Rectal smooth muscle tissue (tissue), 1 donor: ENCODE data around the gene PPP1R15B.

Experiments used
- H3K27ac ChIP-seq: one replicate; pipeline ENCODE4 v1.7.0; 2013; ENCODE audit warnings: low read depth, low read length, inconsistent platforms
- H3K27me3 ChIP-seq: one replicate; pipeline ENCODE4 v1.7.0; 2013; ENCODE audit warnings: low read length; ENCODE audit not compliant: control insufficient read depth, insufficient read depth
- H3K36me3 ChIP-seq: one replicate; pipeline ENCODE4 v1.7.0; 2013; ENCODE audit warnings: low read length; ENCODE audit not compliant: control insufficient read depth, insufficient read depth
- H3K4me1 ChIP-seq: one replicate; pipeline ENCODE4 v1.7.0; 2013; ENCODE audit warnings: low read length; ENCODE audit not compliant: control insufficient read depth, insufficient read depth
- H3K4me3 ChIP-seq: one replicate; pipeline ENCODE4 v1.7.0; 2013; ENCODE audit warnings: low read length
- H3K9ac ChIP-seq: one replicate; pipeline ENCODE4 v1.7.0; 2013; ENCODE audit warnings: low read length

PPP1R15B gene

DNA sequence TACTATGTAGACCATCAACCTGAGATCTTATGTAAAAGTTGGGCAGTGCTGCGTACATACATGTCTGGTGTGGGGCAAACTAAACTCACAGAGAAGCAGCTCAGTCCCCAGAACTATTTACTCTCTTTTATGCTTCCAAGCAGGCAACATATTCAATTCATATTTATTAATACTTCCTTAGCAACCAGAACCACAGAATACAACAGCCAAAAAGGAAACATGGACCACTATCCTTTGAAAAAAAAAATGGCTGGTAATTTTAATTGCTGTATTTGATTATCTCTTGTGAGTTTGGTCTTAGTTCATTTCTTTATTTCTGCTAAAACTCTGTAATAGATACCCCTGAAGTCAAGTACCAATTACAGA, 1.5 kb upstream of the PPP1R15B start:
- Histone ChIP-seq H3K27ac (peak overlapping the region; percentile 52), H3K9ac (no peak overlapping the region), H3K27me3 (no peaks in the 10 kb centered on the region), H3K4me3 (no peak overlapping the region), H3K4me1 (peaks cover 8% of the 10 kb centered on the region), H3K36me3 (peaks cover 3% of the 10 kb centered on the region)

- H3K27me3 ChIP-seq = no peaks in the 10 kb centered on the region
- H3K36me3 ChIP-seq = peaks cover 5% of the 10 kb centered on the region
- H3K4me3 ChIP-seq = peak overlapping the region; percentile 100
- H3K9ac ChIP-seq = peak overlapping the region; percentile 100
- H3K4me1 ChIP-seq = peaks cover 5% of the 10 kb centered on the region
- H3K27ac ChIP-seq = peak overlapping the region; percentile 100
These were observed 748 bp downstream of the PPP1R15B start for GRCh38 chr1:204410688-204411450.

DNA sequence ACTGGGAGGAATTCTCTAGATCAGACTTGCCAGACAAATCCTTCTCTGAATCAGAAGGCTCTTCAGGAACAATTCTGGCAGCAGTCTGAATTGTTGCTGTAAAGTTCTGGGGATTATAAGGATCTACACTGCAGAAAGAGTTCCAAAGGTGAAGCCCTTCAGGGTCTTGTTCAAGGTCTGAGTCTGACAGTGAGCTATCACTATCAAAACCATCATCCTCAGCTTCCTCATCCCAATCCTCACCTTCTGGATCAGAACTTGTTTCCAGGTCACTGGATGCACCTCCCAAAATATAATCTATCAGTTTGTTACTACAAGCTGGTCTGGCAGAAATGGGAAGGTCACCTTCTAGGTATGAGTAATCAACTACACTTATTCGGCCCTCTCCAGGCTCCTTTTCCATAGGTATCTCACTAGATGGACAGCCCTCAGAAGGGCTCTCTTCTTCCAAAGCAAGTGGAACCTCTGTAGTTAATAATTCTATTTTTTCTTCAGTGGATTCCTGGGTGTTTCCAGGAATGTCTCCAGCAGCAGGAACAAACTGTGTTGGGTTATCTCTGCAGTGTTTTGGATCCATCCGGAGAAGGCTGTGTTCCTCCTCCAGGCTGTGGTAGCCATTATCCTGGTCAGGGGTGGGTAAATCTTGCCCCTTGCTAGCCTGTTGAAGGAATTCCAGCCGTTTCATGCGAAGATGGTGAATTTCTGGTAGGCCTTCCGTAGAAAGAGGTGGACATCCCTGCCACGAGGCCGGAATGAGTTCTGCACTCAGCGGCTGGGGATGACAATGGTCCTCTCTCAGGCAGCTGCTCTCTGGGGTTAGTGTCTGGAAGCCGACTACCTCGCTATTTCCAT, 1.6 kb downstream of the PPP1R15B start:
- no peaks in the 10 kb centered on the region for H3K27me3 ChIP-seq
- H3K27ac ChIP-seq = peak overlapping the region; percentile 100
- peaks cover 7% of the 10 kb centered on the region for H3K4me1 ChIP-seq
- H3K9ac ChIP-seq = peak overlapping the region; percentile 100
- H3K4me3 ChIP-seq = peak overlapping the region; percentile 100
- peaks cover 9% of the 10 kb centered on the region for H3K36me3 ChIP-seq

GRCh38 chr1:204409123-204409522, 2.5 kb downstream of the PPP1R15B start:
- Histone ChIP-seq H3K36me3 (peaks cover 12% of the 10 kb centered on the region), H3K4me3 (peak overlapping the region; percentile 100), H3K4me1 (peaks cover 9% of the 10 kb centered on the region), H3K27me3 (no peaks in the 10 kb centered on the region), H3K27ac (peak overlapping the region; percentile 100), H3K9ac (peak overlapping the region; percentile 100)

DNA sequence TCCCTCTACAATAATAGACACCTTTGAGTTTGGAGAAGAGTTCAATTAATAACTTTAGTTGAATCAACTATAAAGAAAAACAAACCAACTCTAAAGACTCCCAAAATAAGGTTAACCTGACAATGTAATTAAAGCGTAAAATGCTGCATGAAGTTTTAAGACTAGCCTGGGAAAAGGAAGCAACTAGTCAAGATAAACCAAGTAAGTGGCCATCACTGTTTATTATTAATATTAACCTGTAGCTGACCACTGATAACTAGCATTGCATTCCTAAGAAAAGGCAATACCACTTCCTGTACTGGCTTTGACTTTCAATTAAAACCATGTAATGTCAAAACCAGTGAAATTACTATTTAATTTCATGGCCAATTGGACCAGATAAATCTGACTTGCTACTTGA, 3.0 kb downstream of the PPP1R15B start:
- H3K4me1 ChIP-seq = peaks cover 9% of the 10 kb centered on the region
- no peak overlapping the region for H3K9ac ChIP-seq
- H3K4me3 ChIP-seq = peak overlapping the region; percentile 100
- H3K27me3 ChIP-seq = no peaks in the 10 kb centered on the region
- peak overlapping the region; percentile 54 for H3K27ac ChIP-seq
- H3K36me3 ChIP-seq = peaks cover 15% of the 10 kb centered on the region

DNA sequence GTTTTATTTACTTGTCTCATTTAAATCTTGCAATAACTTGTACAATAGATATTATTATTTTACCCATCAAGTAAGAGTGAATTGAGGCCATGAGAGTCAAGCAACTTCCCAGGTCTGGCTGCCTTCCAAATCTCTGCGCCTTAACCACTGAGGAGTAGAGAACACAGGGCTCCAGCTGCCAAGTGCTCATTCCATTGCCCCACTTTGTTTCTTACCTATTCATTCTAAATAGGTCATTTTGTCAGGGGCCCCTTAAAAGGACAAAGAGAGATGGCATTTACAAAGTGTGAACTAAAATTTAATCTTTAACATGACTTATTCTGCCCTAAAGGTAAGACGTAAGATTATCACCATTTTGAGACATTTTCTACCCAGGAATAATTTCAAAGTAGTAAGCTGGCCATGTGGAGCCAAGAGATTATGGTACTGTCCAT, 3.5 kb downstream of the PPP1R15B start:
- Histone ChIP-seq H3K4me1 (peaks cover 9% of the 10 kb centered on the region), H3K9ac (no peak overlapping the region), H3K27me3 (no peaks in the 10 kb centered on the region), H3K4me3 (peak overlapping the region; percentile 100), H3K27ac (peak overlapping the region; percentile 54), H3K36me3 (peaks cover 15% of the 10 kb centered on the region)

DNA sequence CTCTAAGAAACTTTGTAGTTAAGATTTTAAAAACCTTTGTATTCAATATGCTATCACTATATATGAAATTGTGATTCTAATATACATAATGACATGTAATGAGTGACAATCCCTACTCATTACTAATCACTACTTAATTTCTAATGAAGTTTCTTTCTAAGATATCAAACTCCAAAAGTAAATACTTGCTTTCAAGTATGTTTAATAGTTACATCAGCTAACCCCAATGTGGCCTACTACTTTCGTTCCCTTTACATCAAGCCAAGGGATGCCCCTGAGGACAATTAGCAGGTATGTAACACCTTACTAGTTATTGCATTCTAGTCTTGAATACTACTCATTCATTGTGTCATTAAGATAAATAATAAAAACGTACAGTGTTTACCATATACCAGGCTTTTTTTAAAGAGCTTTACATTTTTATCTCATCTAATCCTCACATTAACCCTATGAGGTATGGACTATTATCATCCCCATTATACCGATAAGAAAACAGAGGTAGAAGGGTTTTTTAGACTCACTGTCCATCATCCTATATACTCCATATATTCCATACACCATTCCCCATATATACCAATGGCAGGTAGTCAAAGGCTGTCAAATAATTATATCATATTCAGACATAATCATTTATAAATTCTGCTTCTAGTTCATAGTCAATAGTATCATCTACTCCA, 4.2 kb downstream of the PPP1R15B start:
- Histone ChIP-seq H3K4me3 (peak overlapping the region; percentile 100), H3K4me1 (peaks cover 9% of the 10 kb centered on the region), H3K36me3 (peaks cover 15% of the 10 kb centered on the region), H3K27me3 (no peaks in the 10 kb centered on the region), H3K9ac (no peak overlapping the region), H3K27ac (no peak overlapping the region)

- H3K9ac ChIP-seq = no peak overlapping the region
- peaks cover 15% of the 10 kb centered on the region for H3K36me3 ChIP-seq
- peaks cover 9% of the 10 kb centered on the region for H3K4me1 ChIP-seq
- H3K4me3 ChIP-seq = no peak overlapping the region
- no peaks in the 10 kb centered on the region for H3K27me3 ChIP-seq
- peak overlapping the region; percentile 25 for H3K27ac ChIP-seq
These were observed 5.0 kb downstream of the PPP1R15B start for GRCh38 chr1:204406621-204407020.

GRCh38 chr1:204405988-204406387, 5.6 kb downstream of the PPP1R15B start:
- H3K4me1 ChIP-seq = peaks cover 9% of the 10 kb centered on the region

DNA sequence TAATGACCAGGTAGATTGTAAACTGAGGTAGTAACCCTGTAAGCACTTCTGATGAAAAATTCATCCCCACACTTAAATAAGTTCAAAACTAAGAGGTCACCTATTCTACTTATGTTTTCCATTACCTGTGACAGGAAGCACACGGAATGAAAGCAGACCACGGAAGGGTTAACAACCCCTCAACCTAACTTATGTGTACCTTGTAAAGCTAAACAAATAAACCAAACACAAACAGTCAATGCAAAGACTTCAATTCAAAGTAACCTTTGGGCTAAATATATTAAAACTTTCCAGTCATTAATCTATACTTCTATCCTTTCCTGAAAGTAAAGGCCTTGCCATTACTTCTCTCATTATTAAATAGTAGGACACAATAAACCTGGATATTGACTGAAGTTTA, 7.0 kb downstream of the PPP1R15B start:
- Histone ChIP-seq H3K27ac (no peak overlapping the region), H3K9ac (no peak overlapping the region), H3K4me3 (no peak overlapping the region), H3K36me3 (peaks cover 12% of the 10 kb centered on the region), H3K4me1 (peaks cover 7% of the 10 kb centered on the region), H3K27me3 (no peaks in the 10 kb centered on the region)

More at GRCh38 chr1:204405988-204406387, 5.6 kb downstream of the PPP1R15B start:
- Histone ChIP-seq H3K4me3 (no peak overlapping the region), H3K27me3 (no peaks in the 10 kb centered on the region), H3K27ac (peak overlapping the region; percentile 25), H3K36me3 (peaks cover 15% of the 10 kb centered on the region), H3K9ac (no peak overlapping the region)

DNA sequence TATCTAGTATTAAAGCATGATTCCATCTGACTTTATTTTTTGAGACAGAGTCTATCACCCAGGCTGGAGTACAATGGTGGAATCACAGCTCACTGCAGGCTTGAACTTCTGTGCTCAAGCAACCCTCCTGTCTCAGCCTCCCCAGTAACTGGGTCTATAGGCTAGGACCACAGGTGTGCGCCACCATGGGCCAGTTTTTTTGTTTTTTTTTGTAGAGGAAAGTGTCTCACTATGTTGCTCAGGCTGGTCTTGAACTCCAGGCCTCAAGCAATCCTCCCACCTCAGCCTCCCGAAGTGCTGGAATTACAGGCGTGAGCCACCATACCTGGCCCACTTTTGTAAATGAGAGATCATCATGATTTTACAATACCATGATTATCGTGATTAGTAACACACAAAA, 9.2 kb downstream of the PPP1R15B start:
- H3K9ac ChIP-seq = no peak overlapping the region
- H3K36me3 ChIP-seq = peaks cover 12% of the 10 kb centered on the region
- peaks cover 6% of the 10 kb centered on the region for H3K4me1 ChIP-seq
- no peak overlapping the region for H3K4me3 ChIP-seq
- no peak overlapping the region for H3K27ac ChIP-seq
- no peaks in the 10 kb centered on the region for H3K27me3 ChIP-seq

- Histone ChIP-seq H3K27me3 (no peaks in the 10 kb centered on the region), H3K36me3 (peaks cover 12% of the 10 kb centered on the region), H3K4me3 (no peak overlapping the region), H3K9ac (no peak overlapping the region), H3K4me1 (peaks cover 6% of the 10 kb centered on the region), H3K27ac (no peak overlapping the region)
These were observed 9.9 kb downstream of the PPP1R15B start for GRCh38 chr1:204401730-204402129.
